ENCODE measurements around the gene ZNF613.
"Not testable (repeated sequence)": the region's sequence is repeated elsewhere in the genome, so short reads cannot be mapped to it uniquely, and the experiment has no call there.

ZNF613 gene

GRCh38 chr19:51926784-51927741 lies at the start of gene ZNF613:
Gene ZNF613 (plus strand): TSS chr19:51927472. CDS start chr19:51936221, 8,749 bp downstream.
- DNase-seq = peak; percentile 58 to 98 (median 89)

- DNase-seq = no peak
Measured at GRCh38 chr19:51882518-51882917, 44.8 kb upstream of the ZNF613 start.

- no peak for DNase-seq
Measured at GRCh38 chr19:51884713-51885112, 42.6 kb upstream of the ZNF613 start.

GRCh38 chr19:51887522-51888498 lies 39.5 kb upstream of the ZNF613 start, which contains the start of gene ZNF577:
Gene ZNF577 (minus strand): TSS chr19:51887951. CDS start chr19:51880382, 7,569 bp downstream.
- DNase-seq = peak; percentile 19 to 91 (median 78)

GRCh38 chr19:51889934-51890333 lies 37.3 kb upstream of the ZNF613 start:
- no peak for DNase-seq

GRCh38 chr19:51891193-51891747 lies 36.0 kb upstream of the ZNF613 start:
- DNase-seq = no peak

GRCh38 chr19:51901860-51902259 lies 25.4 kb upstream of the ZNF613 start:
- DNase-seq = no peak

- peak in 31 of 58 donors; percentile 0 to 50 (median 6) for DNase-seq
Measured at GRCh38 chr19:51903192-51903591, 24.1 kb upstream of the ZNF613 start.

GRCh38 chr19:51904331-51905165 lies 22.7 kb upstream of the ZNF613 start, which contains the start of gene ZNF649:
Gene ZNF649 (minus strand): TSS chr19:51905017. CDS start chr19:51900107, 4,910 bp downstream.
- DNase-seq = peak; percentile 11 to 86 (median 70)

- no peak for DNase-seq
Measured at GRCh38 chr19:51905206-51905605, 22.1 kb upstream of the ZNF613 start.

- DNase-seq = not testable (repeated sequence)
Measured at GRCh38 chr19:51905639-51906038, 21.6 kb upstream of the ZNF613 start.

GRCh38 chr19:51906108-51906507 lies 21.2 kb upstream of the ZNF613 start:
- not testable (repeated sequence) for DNase-seq

- DNase-seq = not testable (repeated sequence)
Measured at GRCh38 chr19:51907981-51908380, 19.3 kb upstream of the ZNF613 start.

GRCh38 chr19:51915324-51915867 lies 11.9 kb upstream of the ZNF613 start:
- DNase-seq = no peak

GRCh38 chr19:51916167-51916566 lies 11.1 kb upstream of the ZNF613 start:
- no peak for DNase-seq

- DNase-seq = no peak
Measured at GRCh38 chr19:51919606-51920005, 7.7 kb upstream of the ZNF613 start.

GRCh38 chr19:51921949-51922348 lies 5.3 kb upstream of the ZNF613 start:
- no peak for DNase-seq

- peak in 1 of 58 donors; percentile 12 for DNase-seq
Measured at GRCh38 chr19:51926426-51926783, 867 bp upstream of the ZNF613 start.

- no peak for DNase-seq
Measured at GRCh38 chr19:51927859-51928258, 587 bp downstream of the ZNF613 start.

- DNase-seq = no peak
Measured at GRCh38 chr19:51931921-51932320, 4.6 kb downstream of the ZNF613 start.

Data from anterior cingulate cortex (tissue), 58 donors.